Occipital lobe (tissue), 2 donors: ENCODE data around the gene PECR. TPM values are rescaled to one million over a fixed set of nuclear protein-coding genes. Genes with fewer than 3 reads are reported as not detected.

Experiments used
- DNase-seq: peaks from one replicate; lab custom pipeline; 2025; lab: John Stamatoyannopoulos, UW
- total RNA-seq: library from RNA; depleted of rRNA; stranded (reverse); fragments of >200 nt; gene quantifications from one replicate; pipeline ENCODE4 v1.2.3, GENCODE V29; 2014

PECR gene
- total RNA-seq, 1 donor from 2014 or later = 29.9 TPM

DNA sequence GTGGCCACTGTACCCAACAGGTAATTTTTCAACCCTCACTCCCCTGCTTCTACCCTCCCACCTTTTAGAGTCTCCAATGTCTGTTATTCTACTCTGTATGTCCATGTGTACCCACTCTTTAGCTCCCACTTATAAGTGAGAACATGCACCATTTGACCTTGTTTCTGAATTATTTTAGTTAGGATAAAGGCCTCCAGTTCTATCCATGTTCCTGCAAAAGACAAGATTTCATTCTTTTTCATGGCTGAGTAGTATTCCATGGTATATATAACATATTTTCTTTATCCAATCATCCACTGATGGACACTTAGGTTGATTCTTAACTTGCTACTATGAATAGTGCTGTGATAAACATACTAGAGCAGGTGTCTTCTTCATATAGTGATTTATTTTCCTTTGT is 9.1 kb downstream of the PECR start:
- no peak for DNase-seq

DNA sequence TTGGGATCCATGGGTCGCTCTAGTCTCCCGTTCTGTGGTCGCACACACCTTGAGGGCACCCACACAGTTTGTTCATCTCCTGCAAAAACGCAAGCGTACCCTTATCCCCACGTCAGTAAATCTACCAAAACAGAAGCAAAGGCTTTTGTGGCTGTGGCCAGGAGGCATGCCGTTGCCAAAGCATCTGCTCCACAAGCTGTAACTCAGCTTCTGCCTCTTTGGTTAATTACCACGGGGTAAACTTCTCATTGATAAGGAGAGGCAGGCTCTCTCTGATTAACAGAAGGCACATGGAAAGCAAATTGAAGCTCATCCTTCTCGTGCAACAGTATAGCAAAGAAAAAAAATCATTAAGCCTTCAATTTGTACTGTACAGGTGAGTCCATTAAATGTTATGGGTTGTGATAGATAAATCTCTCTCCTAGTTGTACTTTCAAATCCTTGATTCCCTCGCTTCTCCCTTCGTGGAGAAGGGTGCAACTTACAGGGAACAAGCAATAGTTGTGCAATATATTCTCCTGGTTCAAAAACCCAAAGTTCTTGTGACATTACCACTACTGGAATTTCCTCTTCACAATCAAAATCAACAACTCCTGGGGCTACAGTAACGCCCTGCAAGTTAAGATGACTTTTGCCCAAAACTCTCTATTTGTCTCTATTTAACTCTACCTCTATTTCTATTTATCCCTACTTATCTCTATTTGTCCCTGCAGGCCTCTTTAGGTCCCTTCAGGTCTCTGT is 10.3 kb downstream of the PECR start:
- no peak for DNase-seq

DNA sequence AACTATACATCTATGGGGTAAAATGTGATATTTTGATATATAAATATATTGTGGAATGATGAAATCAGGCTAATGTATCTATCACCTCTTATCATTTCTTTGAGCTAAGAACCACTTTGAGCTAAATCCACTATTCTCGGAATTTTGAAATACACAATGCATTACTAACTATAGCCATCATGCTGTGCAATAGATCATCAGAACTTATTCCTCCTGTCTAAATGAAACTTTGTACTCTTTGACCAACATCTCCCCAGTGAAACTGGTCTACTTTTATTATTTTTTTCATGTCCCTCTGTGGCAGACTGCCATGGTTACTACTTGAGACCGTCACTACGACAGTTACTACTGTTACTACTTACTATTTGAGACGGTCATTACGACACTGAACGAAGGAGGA is 11.4 kb downstream of the PECR start:
- DNase-seq = no peak

DNA sequence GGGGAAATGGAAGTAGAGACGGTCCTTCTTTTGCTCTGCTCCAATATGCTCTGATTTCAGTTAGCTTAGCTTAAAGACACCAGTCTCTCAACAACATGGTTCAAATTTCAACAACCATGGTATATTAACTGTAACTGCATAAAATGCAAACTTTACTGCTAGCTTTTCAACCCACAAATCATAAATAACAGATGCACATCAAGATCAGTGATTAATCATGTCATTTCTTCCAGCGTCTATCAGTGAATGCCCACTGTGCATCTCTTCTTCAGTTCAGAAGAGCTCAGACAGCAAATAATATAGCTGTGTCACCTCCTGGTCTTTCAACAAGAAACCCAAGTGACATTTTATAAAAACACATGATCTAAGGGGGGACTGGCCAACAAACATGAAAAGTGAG is 12.6 kb downstream of the PECR start:
- no peak for DNase-seq

DNA sequence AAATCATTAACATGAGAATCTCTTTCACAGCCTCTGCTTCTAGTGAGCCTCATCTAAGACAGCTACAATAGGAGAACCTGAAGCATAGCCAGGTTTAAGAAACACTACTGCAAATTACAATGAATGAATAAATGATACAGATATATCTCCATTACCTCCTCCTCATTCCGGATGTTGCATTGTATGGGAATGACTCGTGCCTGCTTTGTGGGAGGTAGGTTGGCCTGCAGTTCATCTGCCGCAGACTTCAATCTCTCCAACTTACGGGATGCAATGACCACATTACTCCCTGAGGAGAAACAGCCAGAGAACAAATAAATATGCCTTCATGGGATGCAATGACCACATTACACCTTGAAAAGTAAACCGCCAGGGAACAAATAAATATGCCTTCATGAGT is 15.4 kb downstream of the PECR start:
- no peak for DNase-seq

DNA sequence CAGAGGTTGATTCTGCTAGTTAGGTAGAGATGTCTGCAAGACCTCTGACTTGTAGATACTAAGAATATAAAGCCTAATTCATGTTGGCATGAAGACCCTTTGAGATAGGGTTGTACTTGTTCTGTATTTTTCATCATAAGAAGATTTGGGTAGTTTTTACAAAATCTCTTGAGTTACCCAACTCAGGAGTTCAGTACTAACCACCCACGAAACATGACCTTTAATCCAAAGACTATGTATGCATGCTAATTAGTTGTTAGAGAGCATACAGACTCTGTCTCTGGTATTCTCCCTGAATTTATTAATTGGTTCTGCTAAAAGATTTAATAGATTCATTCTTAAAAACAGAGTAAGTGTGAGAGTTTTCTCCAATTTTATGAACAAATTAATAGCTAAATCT is 16.9 kb downstream of the PECR start:
- DNase-seq = no peak

DNA sequence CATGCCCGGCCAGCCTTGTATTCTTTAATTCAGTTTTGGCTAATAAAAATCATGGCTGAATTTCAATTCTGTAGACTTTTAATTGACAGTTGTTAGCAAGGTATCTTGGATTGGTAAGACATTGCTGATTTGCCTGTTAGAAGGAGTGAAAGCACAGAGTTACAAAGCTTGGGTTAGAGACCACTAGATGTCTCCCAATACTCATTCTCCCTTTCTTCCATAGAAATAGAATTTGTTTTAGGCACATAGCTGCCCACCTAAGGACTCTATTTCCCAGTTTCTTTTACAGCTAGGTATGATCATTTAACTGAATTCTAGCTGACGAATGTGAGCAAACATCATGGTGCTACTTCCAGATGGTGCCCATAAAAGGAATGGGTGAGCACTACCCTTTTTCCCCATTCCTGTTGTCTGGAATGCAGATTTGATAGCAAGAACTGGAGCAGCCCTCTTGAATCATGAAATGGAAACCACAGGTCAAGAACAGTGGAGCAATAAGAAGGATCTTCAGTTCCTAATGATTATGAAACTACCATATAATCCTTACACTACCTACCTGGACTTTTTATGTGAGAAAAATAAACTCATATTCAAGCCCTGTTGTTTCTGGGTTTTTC is 17.5 kb downstream of the PECR start:
- no peak for DNase-seq

DNA sequence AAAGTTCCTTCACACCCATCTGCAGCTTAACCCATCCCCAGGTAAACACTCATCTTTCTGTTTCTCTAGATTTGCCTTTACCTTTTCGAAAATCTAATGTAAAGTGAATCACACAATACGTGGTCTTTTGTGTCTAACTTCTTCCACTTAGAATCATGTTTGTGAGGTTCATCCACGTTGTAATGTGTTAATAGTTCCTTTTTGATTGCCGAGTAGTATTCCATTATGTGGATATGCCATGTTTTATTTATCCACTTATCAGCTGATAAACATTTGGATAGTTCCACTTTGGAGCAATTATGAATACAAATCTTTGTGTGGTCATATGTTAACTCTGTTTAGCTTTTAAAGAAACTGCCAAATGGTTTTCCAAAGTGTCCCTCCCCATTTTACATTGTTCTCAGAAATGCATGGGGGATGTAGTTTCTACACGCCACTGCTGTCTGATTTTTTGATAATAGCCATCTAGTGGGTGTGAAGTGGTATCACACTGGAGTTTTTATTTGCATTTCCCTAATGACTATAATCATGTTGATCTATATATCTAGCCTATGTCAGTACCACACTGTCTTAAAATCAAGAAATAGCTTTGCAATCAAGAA is 22.3 kb downstream of the PECR start:
- DNase-seq = no peak

DNA sequence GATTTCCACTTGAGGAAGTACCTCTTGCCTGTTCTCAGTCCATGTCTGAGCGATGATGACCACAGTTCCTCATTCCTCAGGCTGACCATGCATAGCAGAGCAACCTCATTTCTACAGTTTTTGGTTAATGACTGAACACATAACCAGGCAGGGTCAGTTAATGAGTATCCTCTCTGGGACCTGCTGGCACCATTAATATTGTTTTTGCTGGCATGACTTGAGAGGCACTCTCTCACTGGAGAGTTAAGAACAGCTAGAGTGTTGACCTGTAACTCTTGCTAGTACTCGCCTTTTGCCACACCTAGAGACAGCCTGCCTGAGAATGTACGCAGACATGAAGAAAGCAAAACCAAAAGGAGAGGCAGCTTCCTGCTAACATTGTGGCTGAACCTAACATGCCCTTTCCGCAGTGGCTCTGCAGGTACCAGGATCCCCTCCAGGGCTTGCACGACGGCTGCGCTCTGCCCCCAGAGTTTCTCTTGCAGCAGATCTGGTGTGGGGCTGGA is 23.9 kb downstream of the PECR start:
- DNase-seq = no peak

DNA sequence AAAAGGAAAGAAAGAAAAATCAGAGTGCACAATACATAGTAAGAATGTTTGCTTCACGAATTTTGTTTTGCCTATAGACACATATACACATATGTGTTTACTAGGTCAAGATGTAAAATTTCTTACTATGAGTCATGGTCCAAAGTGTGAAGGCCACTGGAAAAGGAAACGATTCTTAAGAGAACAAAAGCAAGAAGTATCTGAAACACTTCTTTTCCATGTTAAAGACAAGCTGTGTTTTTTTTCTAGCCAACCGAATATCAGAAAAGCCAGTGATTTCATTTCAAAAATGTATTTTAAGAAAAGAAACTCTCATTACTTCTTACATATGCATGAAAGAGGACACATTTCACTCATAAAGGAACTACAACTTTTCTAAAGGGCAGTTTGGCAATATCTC is 24.9 kb downstream of the PECR start:
- no peak for DNase-seq

DNA sequence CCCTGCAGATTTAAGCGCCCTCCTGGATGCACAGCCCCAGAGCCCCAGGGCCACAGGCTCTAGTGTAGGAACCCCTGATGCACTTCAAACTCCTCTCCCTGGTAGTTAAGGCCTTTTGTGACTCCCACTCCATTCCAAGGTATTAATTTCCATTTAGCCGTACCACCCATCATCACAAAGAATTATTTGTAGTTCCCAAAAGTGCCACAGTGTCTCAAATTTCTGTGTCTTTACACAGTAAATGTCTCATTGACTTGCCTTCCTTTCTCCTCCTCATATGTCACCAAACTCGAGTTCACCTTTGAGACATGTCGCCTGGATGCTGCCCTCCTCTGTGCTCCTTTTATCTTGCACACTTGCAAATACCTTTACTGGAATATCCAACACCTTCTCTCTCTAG is 25.9 kb downstream of the PECR start:
- DNase-seq = no peak

DNA sequence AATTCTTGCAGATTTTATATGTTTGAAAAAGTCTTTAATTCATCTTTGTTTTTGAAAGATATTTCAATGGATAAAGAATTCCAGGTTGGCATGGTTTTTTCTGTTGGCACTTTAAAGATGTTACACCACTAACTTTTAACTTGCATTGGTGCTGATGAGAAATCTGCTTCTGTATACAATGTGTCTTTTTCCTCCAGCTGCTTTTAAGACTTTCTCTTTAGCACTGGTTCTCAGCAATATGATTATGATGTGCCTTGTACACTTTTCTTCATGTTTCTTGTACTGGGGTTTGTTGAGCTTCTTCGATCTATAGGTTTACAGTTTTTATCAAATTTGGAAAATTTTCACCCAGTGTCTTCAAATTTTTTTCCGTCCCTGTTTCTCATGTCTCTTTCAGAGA is 29.2 kb downstream of the PECR start:
- no peak for DNase-seq

DNA sequence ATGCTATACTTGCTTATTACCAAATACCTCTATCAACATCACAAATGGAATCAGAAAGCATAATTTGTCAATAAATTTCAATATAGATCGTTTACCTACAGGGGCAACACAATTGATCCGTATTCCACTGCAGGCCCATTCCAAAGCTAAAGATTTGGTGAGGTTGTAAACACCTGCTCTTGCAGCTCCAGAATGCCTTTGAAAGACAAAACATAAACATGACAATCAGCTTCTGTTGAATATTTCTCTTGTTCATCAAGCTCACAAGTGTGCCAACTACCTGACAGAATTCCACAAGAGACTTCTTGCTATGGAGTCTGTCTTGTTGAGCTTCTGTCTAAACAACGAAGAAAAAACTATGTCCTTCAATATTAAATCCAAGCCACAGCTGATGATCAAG is 30.3 kb downstream of the PECR start:
- no peak for DNase-seq

DNA sequence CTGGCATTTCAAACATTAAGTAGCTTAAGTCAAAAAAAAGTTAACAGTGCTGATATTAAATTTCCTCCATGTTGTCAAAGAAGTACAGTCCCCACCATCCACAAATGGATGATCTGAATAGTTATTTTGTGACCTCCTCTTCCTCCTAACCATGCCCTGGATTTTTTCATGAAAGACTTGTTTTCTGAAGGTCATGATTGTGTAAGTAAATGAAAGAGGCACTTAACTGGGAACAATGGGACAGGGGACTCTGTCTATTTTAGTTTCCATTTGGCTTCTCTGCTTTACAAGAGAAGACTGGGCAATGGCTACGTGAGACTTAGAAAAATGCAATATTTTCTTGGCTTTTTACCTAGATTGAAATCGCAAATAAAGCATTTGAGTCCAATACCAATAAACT is 32.2 kb downstream of the PECR start:
- DNase-seq = no peak

DNA sequence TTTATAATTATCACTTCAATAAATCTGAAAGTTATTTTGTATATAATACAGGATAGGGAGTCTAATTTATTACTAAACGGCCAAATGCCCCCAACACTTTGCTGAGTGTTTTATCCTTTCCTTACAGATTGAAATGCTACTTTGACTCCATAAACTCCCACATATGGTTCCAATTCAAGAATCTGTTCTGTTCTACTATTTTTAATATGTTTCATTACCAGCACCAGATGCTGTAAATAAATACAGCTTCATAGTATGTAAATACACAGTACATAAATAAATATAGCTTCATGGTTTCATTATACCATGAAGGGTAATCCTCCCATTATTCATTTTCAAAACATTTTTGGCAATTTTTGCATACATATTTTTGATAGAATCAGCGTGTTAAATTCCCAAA is 34.2 kb downstream of the PECR start:
- no peak for DNase-seq

DNA sequence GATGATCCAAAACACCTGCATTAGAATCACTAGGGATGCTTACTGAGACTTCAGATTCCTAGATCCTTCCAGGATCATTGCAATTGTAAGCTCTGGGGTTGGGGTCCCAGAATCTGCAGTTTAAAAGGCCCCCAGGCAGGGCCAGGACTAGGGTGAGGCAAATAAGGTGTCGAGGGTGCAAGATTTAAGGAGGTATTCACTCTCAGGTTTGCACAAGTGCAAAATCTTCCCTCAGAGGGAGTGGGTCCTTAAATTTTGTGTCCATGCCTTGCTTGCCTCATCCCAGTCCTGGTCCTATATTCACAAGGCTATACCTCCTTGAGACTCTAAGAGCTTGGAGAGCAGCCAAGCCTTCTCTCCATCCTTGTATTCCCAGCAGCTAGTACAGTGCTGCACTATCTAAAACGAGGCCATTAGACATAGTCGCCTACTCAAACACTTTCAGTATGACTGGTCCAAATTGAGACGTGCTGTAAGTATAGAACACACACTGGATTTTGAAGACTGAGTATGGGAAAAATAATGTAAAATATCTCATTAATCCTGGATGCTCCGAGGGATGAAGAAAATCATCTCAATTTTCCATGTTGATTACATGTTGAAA is 36.6 kb downstream of the PECR start:
- no peak for DNase-seq

DNA sequence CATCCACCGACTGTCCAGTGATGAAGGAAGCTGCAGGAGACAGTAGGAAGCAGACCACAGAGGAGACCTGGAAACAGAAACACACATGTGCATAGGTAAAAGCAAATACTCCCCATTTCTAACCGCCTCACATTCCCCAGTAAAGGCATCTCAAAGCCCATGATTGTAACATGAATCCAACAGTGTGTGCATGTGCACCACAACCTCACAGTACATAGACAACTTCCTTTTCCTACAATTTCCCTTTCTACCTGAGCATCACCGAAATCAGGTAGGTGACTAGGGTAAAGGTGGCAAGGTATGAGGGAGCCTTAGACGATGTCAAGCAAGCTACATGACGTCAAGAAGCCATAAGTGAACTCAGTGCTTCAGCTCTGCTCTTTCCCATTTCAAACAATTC is 37.7 kb downstream of the PECR start:
- no peak for DNase-seq

DNA sequence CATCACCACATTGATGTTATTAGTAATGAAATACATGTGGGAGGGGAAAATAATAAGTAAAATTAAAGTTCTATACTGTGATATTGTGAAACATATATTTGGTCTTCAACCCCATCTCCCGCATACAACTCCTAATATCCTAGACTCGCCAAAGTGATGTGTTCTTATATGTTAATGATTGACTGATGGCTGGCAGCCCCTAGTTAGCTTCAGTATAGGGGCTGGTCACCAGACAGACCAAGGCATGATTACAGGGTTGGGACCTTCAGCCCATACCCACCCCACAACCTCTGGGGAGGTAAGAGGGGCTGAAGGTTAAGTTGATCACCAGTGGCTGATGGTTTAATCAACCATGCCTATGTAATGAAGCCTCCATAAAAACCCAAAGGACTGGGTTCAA is 40.2 kb downstream of the PECR start:
- no peak for DNase-seq

DNA sequence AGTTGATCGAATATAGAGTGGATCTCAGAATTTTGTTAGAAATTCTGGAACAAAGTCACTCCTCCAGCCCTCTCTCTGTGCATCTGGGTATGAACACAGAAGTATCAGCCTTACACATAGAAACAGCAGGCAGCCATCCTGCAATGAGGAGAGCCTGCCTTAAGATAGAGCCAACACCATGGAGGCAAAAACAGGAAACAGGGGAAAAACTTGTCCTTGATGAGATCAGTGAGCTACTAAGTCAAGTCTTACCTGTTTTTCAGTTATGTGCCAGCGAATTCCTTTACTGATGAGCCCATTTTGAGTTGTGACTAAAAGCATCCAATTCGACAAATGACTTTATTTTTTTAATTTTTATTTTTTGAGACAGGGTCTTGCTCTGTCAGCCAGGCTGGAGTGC is 41.7 kb downstream of the PECR start:
- no peak for DNase-seq

DNA sequence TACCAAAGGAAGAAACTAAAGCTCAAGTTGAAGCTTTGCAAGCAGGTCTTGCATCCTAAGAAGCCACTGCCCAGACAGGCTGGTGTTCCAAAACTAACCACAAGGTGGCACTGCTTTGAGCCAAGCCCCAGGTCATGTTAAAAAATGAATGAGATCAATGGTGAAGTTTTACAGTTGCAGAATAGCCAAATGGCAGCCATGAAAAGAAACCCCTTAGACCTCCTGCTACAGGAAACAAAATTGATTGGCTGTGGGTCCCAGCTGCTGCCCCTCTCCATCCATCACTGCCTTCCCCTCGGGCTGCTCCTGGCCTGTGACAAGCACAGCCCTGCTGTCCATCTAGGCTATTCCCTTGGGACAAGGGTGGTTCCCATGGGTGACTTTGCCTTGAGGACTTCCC is 47.5 kb downstream of the PECR start:
- DNase-seq = peak; percentile 48

DNA sequence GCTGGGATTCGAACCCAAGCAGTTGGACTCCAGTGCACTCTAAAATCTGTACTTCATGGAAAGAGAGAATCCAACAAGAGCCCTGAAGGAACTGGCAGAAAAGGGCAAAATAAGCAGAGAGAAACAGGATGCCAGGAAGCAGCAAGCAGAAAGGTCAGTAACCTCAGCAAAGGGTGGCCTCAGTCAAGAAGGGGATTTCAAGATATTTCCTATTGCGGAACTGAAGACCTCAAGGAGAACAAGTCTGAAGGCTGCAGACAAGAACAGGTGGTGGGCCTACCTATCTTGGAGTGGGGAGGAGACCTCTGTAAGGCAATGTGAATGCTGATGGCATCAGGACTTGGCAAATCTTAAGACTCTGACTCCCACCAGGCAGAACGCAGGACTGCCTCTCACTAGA is 48.2 kb downstream of the PECR start:
- no peak for DNase-seq

DNA sequence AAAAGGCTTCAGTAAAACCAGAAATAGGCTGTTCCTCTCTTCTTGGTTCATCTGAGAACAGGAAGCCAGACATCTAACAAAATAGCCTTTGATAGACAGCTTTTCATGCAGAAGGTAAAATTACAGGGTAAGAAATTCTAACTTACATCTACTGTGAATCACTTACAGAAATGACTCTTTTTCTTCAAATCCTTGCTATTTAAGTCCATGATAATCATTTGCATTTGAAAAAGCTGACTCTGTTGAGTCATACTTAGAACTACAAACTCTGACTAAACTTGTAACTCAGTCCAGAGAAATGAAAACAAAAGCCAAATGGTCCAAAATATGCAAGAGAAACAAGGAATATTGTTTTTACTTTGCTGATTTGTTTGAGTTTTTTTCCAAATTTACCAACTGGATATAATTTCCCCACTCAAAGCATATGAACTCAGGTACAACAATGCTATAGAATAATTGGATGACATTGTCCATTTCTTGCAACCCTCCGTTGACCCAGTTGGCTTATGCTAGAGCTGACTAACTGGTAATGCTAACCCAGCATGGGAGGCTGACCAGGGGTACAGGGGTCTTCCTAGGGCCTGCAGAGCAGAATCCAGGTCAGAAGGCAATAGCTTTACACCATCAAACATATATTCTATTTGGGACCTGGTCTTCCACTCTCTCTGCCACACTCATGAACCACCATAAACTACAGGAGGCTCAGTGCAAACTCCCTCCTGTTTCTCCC is 49.5 kb downstream of the PECR start:
- no peak for DNase-seq
